Body of pancreas (tissue), 4 donors: Measurements from ENCODE around the gene UBE2E1.

Experiments used
- POLR2A ChIP-seq, 3 donors: fragments of 450-650 bp; IDR thresholded peaks; one replicate each; pipeline ENCODE4 v1.6.1; 2016; ENCODE audit warnings: antibody characterized with exemption in 3 of 3, mild to moderate bottlenecking in 2 of 3
- TF ChIP-seq, protein P1 (sequence below), 7 experiments: fragments of 450-650 bp in 4 of 7; fragments of 200-600 bp in 3 of 7; sonication (generic) in 3 of 7; IDR thresholded peaks; one replicate each; pipeline ENCODE4 v1.5.1; 2016 to 2019; ENCODE audit warnings: antibody characterized with exemption in 7 of 7

DNA sequence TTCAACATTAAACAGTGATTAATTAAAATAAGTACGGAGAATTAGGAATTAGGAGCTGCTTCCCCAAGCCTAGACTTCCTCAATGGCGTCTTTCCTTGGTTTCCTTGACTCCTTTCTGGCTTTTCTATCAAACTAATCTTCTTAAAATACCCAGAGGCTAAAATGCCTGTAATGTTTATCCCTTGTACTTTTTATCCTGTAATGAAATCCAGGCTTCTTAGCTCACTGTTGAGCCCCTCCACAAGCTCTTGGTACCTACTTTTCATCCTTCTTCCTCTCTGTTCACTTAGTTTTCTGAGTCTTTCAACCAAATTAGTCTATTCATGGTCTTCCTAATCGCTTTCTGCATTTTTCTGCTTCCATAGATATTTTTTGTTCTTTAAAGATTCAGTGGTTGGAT is 6.9 kb upstream of the UBE2E1 start:
- TF ChIP-seq, protein P1, sequence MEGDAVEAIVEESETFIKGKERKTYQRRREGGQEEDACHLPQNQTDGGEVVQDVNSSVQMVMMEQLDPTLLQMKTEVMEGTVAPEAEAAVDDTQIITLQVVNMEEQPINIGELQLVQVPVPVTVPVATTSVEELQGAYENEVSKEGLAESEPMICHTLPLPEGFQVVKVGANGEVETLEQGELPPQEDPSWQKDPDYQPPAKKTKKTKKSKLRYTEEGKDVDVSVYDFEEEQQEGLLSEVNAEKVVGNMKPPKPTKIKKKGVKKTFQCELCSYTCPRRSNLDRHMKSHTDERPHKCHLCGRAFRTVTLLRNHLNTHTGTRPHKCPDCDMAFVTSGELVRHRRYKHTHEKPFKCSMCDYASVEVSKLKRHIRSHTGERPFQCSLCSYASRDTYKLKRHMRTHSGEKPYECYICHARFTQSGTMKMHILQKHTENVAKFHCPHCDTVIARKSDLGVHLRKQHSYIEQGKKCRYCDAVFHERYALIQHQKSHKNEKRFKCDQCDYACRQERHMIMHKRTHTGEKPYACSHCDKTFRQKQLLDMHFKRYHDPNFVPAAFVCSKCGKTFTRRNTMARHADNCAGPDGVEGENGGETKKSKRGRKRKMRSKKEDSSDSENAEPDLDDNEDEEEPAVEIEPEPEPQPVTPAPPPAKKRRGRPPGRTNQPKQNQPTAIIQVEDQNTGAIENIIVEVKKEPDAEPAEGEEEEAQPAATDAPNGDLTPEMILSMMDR (IDR thresholded peaks at IDR 0.05) = no peak
- no peak for TF ChIP-seq POLR2A (IDR thresholded peaks at IDR 0.05)
